ENCODE measurements around the gene PDGFA.

Gene PDGFA

GRCh38 chr7:534075-534474 lies 14.4 kb upstream of the PDGFA start:
- no peak for DNase-seq (ENCODE audit: low spot score in 2 of 2)
- Mint-ChIP-seq H3K4me1 (peaks cover 7% of the 10 kb centered on the region), H3K27me3 (peaks cover 10% of the 10 kb centered on the region), H3K4me3 (no peak overlapping the region), H3K27ac (no peak overlapping the region), H3K9me3 (no peaks in the 10 kb centered on the region), H3K36me3 (no peaks in the 10 kb centered on the region)
- no peak for ATAC-seq (ENCODE audit: low read depth)

- Mint-ChIP-seq H3K27me3 (peaks cover 10% of the 10 kb centered on the region), H3K9me3 (no peaks in the 10 kb centered on the region), H3K27ac (no peak overlapping the region), H3K4me1 (peaks cover 7% of the 10 kb centered on the region), H3K4me3 (no peak overlapping the region), H3K36me3 (no peaks in the 10 kb centered on the region)
- ATAC-seq (ENCODE audit: low read depth) (no peak), DNase-seq (ENCODE audit: low spot score in 2 of 2) (no peak)
These were observed 13.6 kb upstream of the PDGFA start for GRCh38 chr7:533266-533665.

DNA sequence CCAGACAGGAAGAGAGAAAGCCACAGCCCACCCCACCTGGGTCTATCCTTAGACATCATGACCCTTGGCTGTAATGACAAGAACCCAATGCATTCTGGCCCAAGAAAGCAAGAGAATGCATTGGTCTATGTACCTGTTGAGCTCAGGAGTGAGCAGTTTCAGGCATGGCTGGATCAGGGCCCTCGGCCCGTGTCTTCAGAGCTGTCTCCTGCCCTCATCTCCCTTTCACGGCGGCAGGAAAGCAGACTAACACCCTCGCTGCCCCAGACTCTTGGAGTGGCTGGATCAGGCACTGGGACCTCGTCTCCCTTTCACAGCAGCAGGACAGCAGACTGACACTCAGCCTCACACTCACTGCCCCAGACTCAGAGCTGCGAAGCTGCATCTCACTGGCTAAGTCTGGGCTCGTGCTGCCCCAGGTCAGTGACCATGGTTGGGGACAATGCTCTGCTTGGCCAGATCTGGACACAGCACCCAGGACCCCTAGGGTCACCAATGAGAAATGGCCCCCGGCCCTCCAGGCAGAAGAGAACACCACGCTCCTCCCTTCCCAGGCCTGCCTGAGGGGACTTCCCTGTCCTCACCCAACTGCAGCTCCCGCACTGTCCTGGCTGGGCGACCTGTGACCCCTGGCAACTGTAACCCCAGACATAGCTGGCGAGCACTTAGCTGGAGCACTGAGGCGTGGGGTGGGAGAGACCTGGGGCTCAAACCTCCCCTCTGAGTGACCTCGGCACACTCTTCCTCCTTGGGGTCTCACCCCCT lies 12.9 kb upstream of the PDGFA start:
- Mint-ChIP-seq H3K4me3 (no peak overlapping the region), H3K4me1 (peaks cover 7% of the 10 kb centered on the region), H3K27me3 (peaks cover 10% of the 10 kb centered on the region), H3K27ac (no peak overlapping the region), H3K9me3 (no peaks in the 10 kb centered on the region), H3K36me3 (no peaks in the 10 kb centered on the region)
- DNase-seq (ENCODE audit: low spot score in 2 of 2) = no peak
- no peak for ATAC-seq (ENCODE audit: low read depth)

GRCh38 chr7:531777-532176 lies 12.1 kb upstream of the PDGFA start:
- peaks cover 10% of the 10 kb centered on the region for H3K27me3 Mint-ChIP-seq
- no peaks in the 10 kb centered on the region for H3K36me3 Mint-ChIP-seq
- no peaks in the 10 kb centered on the region for H3K9me3 Mint-ChIP-seq
- peaks cover 7% of the 10 kb centered on the region for H3K4me1 Mint-ChIP-seq
- ATAC-seq (ENCODE audit: low read depth) = peak; percentile 79
- H3K4me3 Mint-ChIP-seq = no peak overlapping the region
- no peak overlapping the region for H3K27ac Mint-ChIP-seq
- no peak for DNase-seq (ENCODE audit: low spot score in 2 of 2)

DNA sequence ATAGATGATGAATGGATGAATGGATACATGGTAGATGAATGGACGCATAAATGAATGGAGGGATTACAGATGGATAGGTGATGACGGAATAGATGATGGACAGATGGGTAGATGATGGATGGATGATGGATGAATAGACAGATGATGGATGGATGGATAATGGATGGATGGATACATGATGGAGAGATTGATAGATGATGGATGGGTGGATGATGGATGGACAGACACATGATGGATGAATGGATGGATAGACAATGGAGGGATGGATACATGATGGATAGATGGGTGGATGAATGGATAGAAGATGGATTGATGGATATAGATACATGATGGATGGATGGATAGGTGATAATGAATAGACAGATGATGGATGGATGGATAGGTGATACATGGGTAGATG lies 8.8 kb upstream of the PDGFA start:
- Mint-ChIP-seq H3K27me3 (peaks cover 4% of the 10 kb centered on the region), H3K4me1 (peaks cover 7% of the 10 kb centered on the region), H3K36me3 (no peaks in the 10 kb centered on the region), H3K27ac (no peak overlapping the region), H3K4me3 (no peak overlapping the region), H3K9me3 (no peaks in the 10 kb centered on the region)
- ATAC-seq (ENCODE audit: low read depth) = no peak
- DNase-seq (ENCODE audit: low spot score in 2 of 2) = no peak

DNA sequence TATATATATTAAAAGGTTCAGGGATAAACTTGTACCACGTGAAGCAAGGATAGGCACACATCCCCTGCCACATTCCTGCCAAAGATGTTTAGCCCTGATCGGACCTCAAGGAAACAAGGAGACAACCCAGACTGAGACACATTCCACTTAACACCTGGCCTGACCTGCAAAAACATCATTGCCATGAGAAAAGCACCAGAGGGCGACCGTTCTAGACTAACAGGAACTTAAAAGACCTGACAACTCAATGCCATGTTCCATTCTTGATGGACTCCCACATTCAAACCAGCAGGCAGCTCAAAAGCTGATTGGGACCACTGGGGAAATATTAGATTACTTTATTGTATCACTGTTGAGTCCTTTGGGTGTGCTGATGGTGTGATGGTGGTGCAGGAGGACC lies 8.1 kb upstream of the PDGFA start:
- Mint-ChIP-seq H3K9me3 (no peaks in the 10 kb centered on the region), H3K27ac (no peak overlapping the region), H3K27me3 (peaks cover 4% of the 10 kb centered on the region), H3K4me1 (peaks cover 7% of the 10 kb centered on the region), H3K36me3 (no peaks in the 10 kb centered on the region), H3K4me3 (no peak overlapping the region)
- ATAC-seq (ENCODE audit: low read depth) = no peak
- no peak for DNase-seq (ENCODE audit: low spot score in 2 of 2)

DNA sequence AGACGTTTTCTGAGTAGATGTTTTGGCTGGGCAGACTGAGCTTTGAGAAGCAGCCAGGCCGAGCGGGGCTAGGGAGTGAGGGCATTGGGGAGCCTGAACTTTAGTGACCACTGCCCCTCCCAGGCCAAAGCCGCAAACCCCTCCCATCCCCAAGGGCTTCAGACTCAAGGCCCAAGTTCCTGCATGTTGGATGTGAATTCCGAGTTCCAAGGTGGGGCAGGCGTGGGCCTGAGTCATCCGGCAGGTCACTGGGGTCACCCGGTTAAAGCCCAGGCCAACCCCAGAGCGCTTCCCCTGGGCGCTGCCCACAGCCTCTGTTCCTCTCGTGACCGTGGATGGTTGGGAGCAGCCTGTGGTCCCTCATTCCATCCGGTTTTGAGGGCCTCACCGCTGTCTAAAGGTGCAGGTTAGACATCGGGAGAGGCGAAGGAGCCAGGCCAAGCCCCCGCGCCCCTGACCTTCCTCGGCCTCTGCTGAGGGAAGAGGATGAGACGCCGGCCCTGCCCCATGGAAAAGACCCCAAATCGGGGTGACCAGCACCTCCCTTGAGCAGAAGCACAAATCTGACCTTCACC lies 6.9 kb upstream of the PDGFA start:
- H3K9me3 Mint-ChIP-seq = no peaks in the 10 kb centered on the region
- no peaks in the 10 kb centered on the region for H3K36me3 Mint-ChIP-seq
- H3K27ac Mint-ChIP-seq = no peak overlapping the region
- ATAC-seq (ENCODE audit: low read depth) (no peak), DNase-seq (ENCODE audit: low spot score in 2 of 2) (no peak)
- peaks cover 7% of the 10 kb centered on the region for H3K27me3 Mint-ChIP-seq
- H3K4me1 Mint-ChIP-seq = peaks cover 6% of the 10 kb centered on the region
- H3K4me3 Mint-ChIP-seq = no peak overlapping the region

- H3K9me3 Mint-ChIP-seq = no peaks in the 10 kb centered on the region
- no peak overlapping the region for H3K4me3 Mint-ChIP-seq
- no peak for ATAC-seq (ENCODE audit: low read depth)
- H3K27me3 Mint-ChIP-seq = peaks cover 4% of the 10 kb centered on the region
- no peak for DNase-seq (ENCODE audit: low spot score in 2 of 2)
- no peak overlapping the region for H3K27ac Mint-ChIP-seq
- no peaks in the 10 kb centered on the region for H3K36me3 Mint-ChIP-seq
- peaks cover 11% of the 10 kb centered on the region for H3K4me1 Mint-ChIP-seq
These were observed 6.1 kb upstream of the PDGFA start for GRCh38 chr7:525740-526139.

DNA sequence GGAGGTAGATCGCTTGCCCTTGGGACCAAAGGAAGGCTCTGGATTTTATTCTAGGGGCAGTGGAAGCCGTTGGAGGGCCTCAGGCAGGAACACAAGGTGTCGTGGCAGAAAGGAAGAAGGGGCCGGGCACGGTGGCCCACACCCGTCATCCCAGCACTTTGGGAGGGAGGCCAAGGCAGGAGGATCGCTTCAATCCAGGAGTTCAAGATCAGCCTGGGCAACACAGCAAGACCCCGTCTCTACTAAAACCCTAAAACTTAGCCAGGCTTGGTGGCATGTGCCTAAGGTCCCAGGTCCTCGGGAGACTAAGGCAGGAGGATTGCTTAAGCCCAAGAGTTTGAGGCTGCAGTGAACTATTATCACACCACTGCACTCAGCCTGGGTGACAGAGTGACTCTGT lies 5.2 kb upstream of the PDGFA start:
- peaks cover 3% of the 10 kb centered on the region for H3K27me3 Mint-ChIP-seq
- no peaks in the 10 kb centered on the region for H3K9me3 Mint-ChIP-seq
- no peak overlapping the region for H3K4me3 Mint-ChIP-seq
- ATAC-seq (ENCODE audit: low read depth) = no peak
- no peak overlapping the region for H3K27ac Mint-ChIP-seq
- peaks cover 9% of the 10 kb centered on the region for H3K4me1 Mint-ChIP-seq
- no peaks in the 10 kb centered on the region for H3K36me3 Mint-ChIP-seq
- DNase-seq (ENCODE audit: low spot score in 2 of 2) = no peak

- H3K27me3 Mint-ChIP-seq = peaks cover 3% of the 10 kb centered on the region
- H3K4me3 Mint-ChIP-seq = peak overlapping the region; percentile 52
- H3K9me3 Mint-ChIP-seq = no peaks in the 10 kb centered on the region
- DNase-seq (ENCODE audit: low spot score in 2 of 2) = no peak
- H3K4me1 Mint-ChIP-seq = peaks cover 9% of the 10 kb centered on the region
- H3K36me3 Mint-ChIP-seq = no peaks in the 10 kb centered on the region
- H3K27ac Mint-ChIP-seq = no peak overlapping the region
- ATAC-seq (ENCODE audit: low read depth) = no peak
These were observed 4.0 kb upstream of the PDGFA start for GRCh38 chr7:523347-524336.

GRCh38 chr7:522951-523314 lies 3.3 kb upstream of the PDGFA start:
- H3K36me3 Mint-ChIP-seq = no peaks in the 10 kb centered on the region
- peak overlapping the region; percentile 52 for H3K4me3 Mint-ChIP-seq
- DNase-seq (ENCODE audit: low spot score in 2 of 2) (no peak), ATAC-seq (ENCODE audit: low read depth) (no peak)
- peaks cover 13% of the 10 kb centered on the region for H3K4me1 Mint-ChIP-seq
- peaks cover 4% of the 10 kb centered on the region for H3K27me3 Mint-ChIP-seq
- no peaks in the 10 kb centered on the region for H3K9me3 Mint-ChIP-seq
- H3K27ac Mint-ChIP-seq = no peak overlapping the region

DNA sequence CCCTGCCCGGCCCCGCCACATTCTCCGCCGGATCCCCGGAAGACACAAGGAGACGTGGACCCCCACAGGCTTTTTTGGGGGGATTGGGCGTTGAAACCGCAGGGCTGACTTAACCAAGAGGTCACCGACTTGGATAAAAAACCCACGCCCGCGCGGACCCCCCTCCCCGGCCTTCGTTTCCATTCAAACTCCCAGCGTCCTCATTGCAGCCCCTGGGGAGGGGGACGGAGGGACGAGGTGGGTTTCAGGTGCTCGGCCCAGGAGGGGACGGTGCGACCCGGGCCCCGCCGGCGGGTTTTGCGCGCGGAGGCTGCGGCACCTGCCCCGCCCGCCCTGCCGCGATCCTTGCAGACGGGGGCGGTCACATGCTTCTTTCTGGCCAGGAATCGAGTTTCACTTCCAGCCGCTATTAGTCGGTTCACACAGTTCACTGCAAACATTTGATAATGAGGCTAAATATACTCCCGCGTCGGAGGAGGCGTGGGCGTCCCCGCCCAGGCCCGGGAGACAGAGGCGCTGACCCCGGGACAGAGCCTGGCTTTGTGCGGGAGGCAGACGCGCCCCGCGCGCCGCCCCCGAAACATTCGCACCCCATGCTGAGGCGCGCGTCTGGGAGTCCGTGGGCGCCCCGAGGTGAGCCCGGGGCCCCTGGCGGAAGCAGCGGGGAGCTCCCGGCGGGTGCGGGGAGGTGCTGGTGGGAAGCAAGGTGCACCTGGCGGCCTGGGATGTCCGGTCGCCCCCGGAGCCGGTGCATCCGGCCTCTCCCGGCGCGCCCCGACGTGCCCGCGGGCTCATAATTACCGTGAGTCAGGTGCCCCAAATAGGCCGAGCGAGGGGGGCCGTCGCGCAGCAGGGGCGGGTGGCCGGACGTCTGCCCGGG lies 2.7 kb upstream of the PDGFA start:
- DNase-seq (ENCODE audit: low spot score in 2 of 2) = peak; percentile 42 to 50
- H3K27ac Mint-ChIP-seq = peak overlapping the region; percentile 68
- H3K9me3 Mint-ChIP-seq = no peaks in the 10 kb centered on the region

DNA sequence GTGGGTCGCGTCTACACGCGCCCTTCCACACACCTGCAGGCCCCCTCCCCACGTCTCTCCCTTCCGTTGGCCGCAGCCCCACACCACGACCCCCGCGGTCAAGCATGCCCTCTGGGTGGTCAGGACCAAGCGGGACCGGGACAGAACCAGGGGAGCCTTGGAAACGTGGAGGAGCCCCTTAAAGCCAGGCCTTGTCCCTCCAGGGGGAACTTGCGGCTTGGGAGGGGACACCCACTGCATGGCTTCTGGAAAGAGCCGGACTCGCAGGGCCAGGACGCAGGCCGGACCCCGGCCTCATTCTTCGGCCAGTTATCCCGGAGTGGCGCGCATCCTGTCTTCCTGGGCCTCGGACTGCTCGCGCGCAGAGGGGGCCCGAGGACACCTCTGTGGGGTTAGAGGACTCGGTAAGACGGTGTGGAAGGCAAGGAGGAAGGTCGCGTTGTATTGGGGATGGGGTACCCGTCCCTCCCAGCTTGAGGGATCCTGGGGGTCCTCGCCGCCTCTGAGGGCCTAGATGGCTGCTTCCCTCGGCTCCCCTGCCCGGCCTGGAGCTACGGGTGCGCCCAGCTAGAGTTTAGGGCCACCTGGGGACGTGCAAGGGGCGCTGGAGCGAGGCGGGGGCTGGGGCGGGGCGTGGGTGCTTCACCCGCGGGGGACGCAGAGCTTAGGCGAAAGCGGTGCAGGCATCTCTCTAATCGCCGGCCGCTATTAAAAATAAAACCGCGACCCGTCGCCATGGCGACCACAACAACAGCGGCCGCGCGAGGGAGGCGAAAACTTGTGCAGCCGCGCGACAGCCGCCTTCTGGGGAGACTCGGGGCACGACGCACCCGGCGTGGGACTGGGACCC lies 1.8 kb upstream of the PDGFA start:
- Mint-ChIP-seq H3K27me3 (peaks cover 6% of the 10 kb centered on the region), H3K36me3 (no peaks in the 10 kb centered on the region), H3K9me3 (no peaks in the 10 kb centered on the region), H3K4me3 (peak overlapping the region; percentile 81), H3K27ac (peak overlapping the region; percentile 68), H3K4me1 (peaks cover 15% of the 10 kb centered on the region)
- ATAC-seq (ENCODE audit: low read depth) = peak; percentile 47
- DNase-seq (ENCODE audit: low spot score in 2 of 2) = peak; percentile 24 to 41

More for the DNA sequence above, 2.7 kb upstream of the PDGFA start:
- peak; percentile 75 for ATAC-seq (ENCODE audit: low read depth)
- no peaks in the 10 kb centered on the region for H3K36me3 Mint-ChIP-seq
- H3K4me1 Mint-ChIP-seq = peaks cover 15% of the 10 kb centered on the region
- H3K27me3 Mint-ChIP-seq = peaks cover 6% of the 10 kb centered on the region
- peak overlapping the region; percentile 81 for H3K4me3 Mint-ChIP-seq
